K562 (cell line): ENCODE data around the gene SND1. TPM values are rescaled to one million over a fixed set of nuclear protein-coding genes. Genes with fewer than 3 reads are reported as not detected.

Experiments
- ATAC-seq: fragments of 200-7000 bp; cut with Tn5 transposase; 3 replicates; pipeline ENCODE4 v1.9.1; 2020; ENCODE audit warnings: moderate library complexity
- BruUV-seq: library from RNA; stranded (reverse); fragments of 400-500 nt; replicated peaks from 2 replicates; lab custom pipeline; 2021; lab: Mats Ljungman, UMichigan
- CTCF ChIA-PET: fragments of 300-600 bp; formaldehyde crosslinking; extraction: SDS; loops from one replicate; lab custom pipeline; 2021; ENCODE audit warnings: low intra/inter-chr PET ratio; lab: Yijun Ruan, JAX
- POLR2A ChIA-PET: fragments of 300-600, 350-650 bp; sonication (Branson Sonifier 250); formaldehyde crosslinking; extraction: SDS; loops from one replicate; lab custom pipeline; 2021; ENCODE audit warnings: antibody characterized with exemption, inconsistent platforms; lab: Yijun Ruan, JAX
- DNase-seq, 4 experiments: peaks; one replicate each; pipeline versions ENCODE4 v3.0.0 to v3.0.0-alpha.2; 2011 to 2018; ENCODE audit warnings: low spot score in 3 of 4, mixed read lengths in 3 of 4; ENCODE audit errors: extremely low read depth in 1 of 4
- FAIRE-seq: peaks from 2 replicates; lab custom pipeline; 2011; peaks lifted over from hg19 to GRCh38; lab: Jason Lieb, UNC
- H2AFZ ChIP-seq: 2 replicates; pipeline ENCODE4 v1.6.0; 2011; ENCODE audit warnings: low read depth, low read length, control low read depth, inconsistent platforms
- H3K27ac ChIP-seq: fragments of 200-600 bp; 3 replicates; pipeline ENCODE4 v1.8.0; 2011; ENCODE audit warnings: low read depth, mild to moderate bottlenecking, control low read depth, inconsistent platforms, low read length, moderate library complexity, mixed read lengths; ENCODE audit errors: extremely low read depth
- H3K27me3 ChIP-seq, 2 experiments: fragments of 300-600 bp in 1 of 2; 2 replicates in 1 of 2; 3 replicates in 1 of 2; pipeline versions ENCODE4 v1.6.0 to v1.8.0; 2011; ENCODE audit warnings: inconsistent platforms in 2 of 2, low read length in 2 of 2, mild to moderate bottlenecking in 1 of 2, mixed read lengths in 1 of 2, moderate library complexity in 1 of 2; ENCODE audit not compliant: control insufficient read depth in 2 of 2, insufficient read depth in 2 of 2
- H3K36me3 ChIP-seq: fragments of 300-600 bp; 3 replicates; pipeline ENCODE4 v1.8.0; 2011; ENCODE audit warnings: mild to moderate bottlenecking, low read length, inconsistent platforms; ENCODE audit not compliant: control insufficient read depth, insufficient read depth
- H3K4me1 ChIP-seq, 2 experiments: fragments of 200-600 bp in 1 of 2; replicated peaks in 1 of 2; 2 replicates in 1 of 2; 3 replicates in 1 of 2; pipeline versions ENCODE4 v1.5.1 to v1.8.0; 2011; ENCODE audit warnings: inconsistent platforms in 2 of 2, low read length in 2 of 2, mild to moderate bottlenecking in 1 of 2, mixed read lengths in 1 of 2, moderate library complexity in 1 of 2; ENCODE audit not compliant: control insufficient read depth in 2 of 2, insufficient read depth in 2 of 2
- H3K4me2 ChIP-seq: 2 replicates; pipeline ENCODE4 v1.6.1; 2011; ENCODE audit warnings: low read length, control low read depth, inconsistent platforms, mixed read lengths; ENCODE audit not compliant: insufficient read depth
- H3K4me3 ChIP-seq: fragments of 200-600 bp; sonication (generic), shearing (Covaris generic); 2 replicates; pipeline ENCODE4 v1.5.1; 2016; ENCODE audit warnings: control low read depth, inconsistent platforms
- H3K79me2 ChIP-seq: fragments of 200-600 bp; 3 replicates; pipeline ENCODE4 v1.8.0; 2011; ENCODE audit warnings: low read length, inconsistent platforms; ENCODE audit not compliant: control insufficient read depth, insufficient read depth
- H3K9ac ChIP-seq, 2 experiments: 2 replicates each; pipeline versions ENCODE4 v1.6.0 to v1.6.1; 2011; ENCODE audit warnings: low read depth in 2 of 2, low read length in 2 of 2, control low read depth in 1 of 2, inconsistent platforms in 1 of 2, mild to moderate bottlenecking in 1 of 2, mixed read lengths in 1 of 2; ENCODE audit not compliant: insufficient read depth in 1 of 2
- H3K9me1 ChIP-seq: one replicate; pipeline ENCODE4 v1.6.0; 2011; ENCODE audit warnings: inconsistent platforms, mild to moderate bottlenecking, low read length, moderate library complexity; ENCODE audit not compliant: control insufficient read depth, insufficient read depth
- H3K9me3 ChIP-seq: replicated peaks from 2 replicates; pipeline ENCODE4 v1.5.1; 2011; ENCODE audit warnings: low read depth, low read length, inconsistent platforms; ENCODE audit not compliant: control insufficient read depth, insufficient read depth
- H4K20me1 ChIP-seq: replicated peaks from 2 replicates; pipeline ENCODE4 v1.6.1; 2011; ENCODE audit warnings: low read length, inconsistent platforms, mixed read lengths; ENCODE audit not compliant: control insufficient read depth, insufficient read depth
- CBX2 ChIP-seq: fragments of 200-600 bp; sonication (generic); IDR thresholded peaks from one replicate; pipeline ENCODE4 v1.6.1; 2012; ENCODE audit warnings: mild to moderate bottlenecking, low read length, inconsistent platforms; ENCODE audit not compliant: insufficient read depth, poor library complexity, severe bottlenecking
- CEBPG ChIP-seq, 3 experiments: fragments of 200-800 bp in 1 of 3; sonication (Bioruptor generic) in 1 of 3; sonication (generic) in 1 of 3; formaldehyde crosslinking in 1 of 3; IDR thresholded peaks in 2 of 3; conservative IDR thresholded peaks in 1 of 3; 2 replicates each; pipeline versions ENCODE4 v1.6.1 to v1.8.0; 2016 to 2022; ENCODE audit warnings: missing compliant biosample characterization in 2 of 3, missing genetic modification characterization in 2 of 3, mild to moderate bottlenecking in 1 of 3, missing genetic modification reagents in 1 of 3
- CHAMP1 ChIP-seq: fragments of 450-650 bp; IDR thresholded peaks from 2 replicates; pipeline ENCODE4 v1.6.1; 2016; ENCODE audit warnings: mild to moderate bottlenecking
- KDM1A ChIP-seq, 2 experiments: fragments of 450-650 bp; IDR thresholded peaks; 2 replicates each; pipeline ENCODE4 v1.6.1; 2016; ENCODE audit warnings: mild to moderate bottlenecking in 2 of 2
- RBFOX2 ChIP-seq: fragments of 200-400 bp; formaldehyde crosslinking; IDR thresholded peaks from 2 replicates; pipeline ENCODE4 v1.6.1; 2017; ENCODE audit warnings: low read depth, mild to moderate bottlenecking, low read length, moderate library complexity
- SIRT6 ChIP-seq: IDR thresholded peaks from one replicate; pipeline ENCODE4 v1.6.1; 2012; ENCODE audit warnings: low read depth, mild to moderate bottlenecking, control low read depth, inconsistent platforms, low read length, moderate library complexity
- ZNF133 ChIP-seq: fragments of 250-450 bp; sonication (Bioruptor Pico); IDR thresholded peaks from 2 replicates; pipeline ENCODE4 v1.4.0; 2020; ENCODE audit warnings: mild to moderate bottlenecking
- ZNF280A ChIP-seq: fragments of 450-650 bp; IDR thresholded peaks from 2 replicates; pipeline ENCODE4 v1.6.1; 2018; ENCODE audit warnings: mild to moderate bottlenecking, low read depth; ENCODE audit not compliant: partially characterized antibody
- ZNF408 ChIP-seq: fragments of 250-450 bp; sonication (Bioruptor Pico); IDR thresholded peaks from 2 replicates; pipeline ENCODE4 v1.4.0; 2020; ENCODE audit warnings: low read depth, mild to moderate bottlenecking, moderate library complexity
- WGBS: fragments of 100-300 bp; shearing (Covaris generic); methylation state at CpG from one replicate; pipeline ENCODE4 v1.1.6; 2016; ENCODE audit warnings: low coverage, mixed read lengths; ENCODE audit not compliant: insufficient coverage; ENCODE audit errors: missing lambda C conversion rate; 5-methylcytosine and 5-hydroxymethylcytosine counted together
- in situ Hi-C: fragments of 300-500 bp; cut with MboI; formaldehyde crosslinking; loops from 4 replicates; pipeline ENCODE4 v1.15.0; 2018; ENCODE audit warnings: inconsistent platforms, mixed read lengths
- intact Hi-C: fragments of 100-400 bp; cut with micrococcal nuclease; formaldehyde crosslinking; loops from 2 replicates; pipeline ENCODE4 v1.14.2; 2022
- polyA plus RNA-seq, 8 experiments: library from polyadenylated mRNA; depleted of rRNA in 4 of 8; stranded (reverse) in 5 of 8; unstranded in 3 of 8; fragments of >200 nt; fragmentation: Nextera tagmentation in 2 of 8; fragmentation: Illumina TruSeq in 1 of 8; extraction: Ambion mirVana in 2 of 8; extraction: Trizol in 1 of 8; gene quantifications; 2 replicates each; pipeline versions ENCODE4 v1.2.1 to v1.2.3, GENCODE V29; 2011 to 2014; ENCODE audit warnings: inconsistent platforms in 1 of 8, missing spikeins in 1 of 8
- total RNA-seq, 7 experiments: library from RNA; depleted of rRNA in 6 of 7; stranded (reverse); fragments of >200 nt in 6 of 7; fragmentation: Illumina TruSeq in 2 of 7; extraction: Trizol in 2 of 7; gene quantifications; 2 replicates each; pipeline versions ENCODE4 v1.2.1 to v1.2.3, GENCODE V29; 2011 to 2021; ENCODE audit warnings: low replicate concordance in 1 of 7
- TF ChIP-seq, protein P1 (sequence below): fragments of 250-450 bp; sonication (Bioruptor Pico); IDR thresholded peaks from 2 replicates; pipeline ENCODE4 v1.5.1; 2021; ENCODE audit warnings: mild to moderate bottlenecking
- TF ChIP-seq, protein P2 (sequence below): fragments of 250-450 bp; sonication (Bioruptor Pico); IDR thresholded peaks from 2 replicates; pipeline ENCODE4 v1.4.0; 2020; ENCODE audit warnings: mild to moderate bottlenecking, moderate library complexity

SND1 gene
- total and polyA plus RNA-seq, 9 of the 15 experiments (the other 6 are each of a cell fraction or from before 2014, with no cell fraction given) = 46.5 to 307 (median 191) TPM

DNA sequence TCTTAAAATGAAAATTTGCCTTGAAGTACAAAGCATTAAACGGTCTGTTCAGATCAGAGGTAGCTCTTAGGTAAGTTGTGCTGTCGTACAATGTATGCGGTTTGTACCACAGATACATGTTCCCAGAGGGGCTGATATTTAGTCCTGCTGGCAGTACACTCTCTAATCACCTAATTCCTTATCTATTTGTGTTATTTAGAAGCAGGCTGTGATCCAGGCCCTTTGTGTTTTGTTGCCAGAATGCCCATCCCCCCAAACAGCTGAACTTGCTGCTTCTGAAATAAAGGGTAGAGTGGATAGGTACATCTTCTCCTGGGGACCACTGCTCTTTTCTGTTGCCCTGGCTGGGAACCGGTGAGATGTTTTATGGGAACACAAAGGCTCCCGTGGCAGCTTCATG lies 84.5 kb downstream of the SND1 start (continued):
- TF ChIP-seq ZNF408 (CRISPR knock-in tag) (no peak), KDM1A (IDR thresholded peaks at IDR 0.05) (no peak), ZNF280A (no peak), CBX2 (no peak)
- TF ChIP-seq, protein P1, sequence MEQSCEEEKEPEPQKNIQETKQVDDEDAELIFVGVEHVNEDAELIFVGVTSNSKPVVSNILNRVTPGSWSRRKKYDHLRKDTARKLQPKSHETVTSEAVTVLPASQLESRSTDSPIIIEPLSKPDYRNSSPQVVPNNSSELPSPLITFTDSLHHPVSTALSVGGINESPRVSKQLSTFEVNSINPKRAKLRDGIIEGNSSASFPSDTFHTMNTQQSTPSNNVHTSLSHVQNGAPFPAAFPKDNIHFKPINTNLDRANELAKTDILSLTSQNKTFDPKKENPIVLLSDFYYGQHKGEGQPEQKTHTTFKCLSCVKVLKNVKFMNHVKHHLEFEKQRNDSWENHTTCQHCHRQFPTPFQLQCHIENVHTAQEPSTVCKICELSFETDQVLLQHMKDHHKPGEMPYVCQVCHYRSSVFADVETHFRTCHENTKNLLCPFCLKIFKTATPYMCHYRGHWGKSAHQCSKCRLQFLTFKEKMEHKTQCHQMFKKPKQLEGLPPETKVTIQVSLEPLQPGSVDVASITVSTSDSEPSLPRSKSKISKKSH (CRISPR knock-in tag) = no peak

DNA sequence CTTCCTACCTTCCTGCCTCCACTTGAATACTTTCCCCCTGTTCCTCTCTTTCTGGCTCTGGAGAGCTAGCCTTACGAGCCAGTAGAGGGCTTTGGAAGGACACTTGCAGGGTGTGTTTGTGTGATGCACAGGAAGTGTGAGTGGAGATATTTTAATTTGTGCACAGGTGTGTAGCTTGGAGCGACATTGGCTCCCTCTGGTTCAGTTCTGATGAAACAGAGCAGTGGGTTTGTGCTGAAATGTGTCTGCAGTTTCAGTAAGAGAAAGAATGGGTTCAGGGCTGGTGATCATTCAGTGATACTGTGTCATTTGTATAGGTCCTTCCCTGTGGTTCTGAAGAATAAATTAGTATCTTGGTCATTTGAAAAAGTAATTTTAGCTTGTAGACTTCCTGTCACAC lies 86.9 kb downstream of the SND1 start:
- peaks cover 60% of the 10 kb centered on the region for H3K79me2 ChIP-seq
- H3K4me1 ChIP-seq = no peaks in the 10 kb centered on the region
- no peak overlapping the region for H3K4me2 ChIP-seq
- no peak overlapping the region for H3K27ac ChIP-seq
- H3K9ac ChIP-seq = no peak overlapping the region
- H3K27me3 ChIP-seq = no peaks in the 10 kb centered on the region
- no peak overlapping the region for H2AFZ ChIP-seq
- CTCF ChIA-PET = no interaction called here
- FAIRE-seq (no peak), ATAC-seq (peak; percentile 30; the same call in 2 of the 3 replicates), DNase-seq (no peak)
- H3K9me1 ChIP-seq = no peaks in the 10 kb centered on the region
- intact Hi-C loops (no loop called here), in situ Hi-C loops (no loop called here)
- H4K20me1 ChIP-seq = peaks cover 11% of the 10 kb centered on the region; the same call in 1 of the 2 replicates
- no TSS peak for BruUV-seq
- 92% methylated on average over 2 of the region's 2 CpGs for WGBS
- POLR2A ChIA-PET = interaction anchor here (2.3 kb wide), 1 partner anchor 12 kb away, joined by 5 read pairs; no protein-coding TSS in a partner anchor
- H3K9me3 ChIP-seq = no peaks in the 10 kb centered on the region
- H3K36me3 ChIP-seq = peaks cover 88% of the 10 kb centered on the region
- H3K4me3 ChIP-seq = no peak overlapping the region
- TF ChIP-seq, protein P2, sequence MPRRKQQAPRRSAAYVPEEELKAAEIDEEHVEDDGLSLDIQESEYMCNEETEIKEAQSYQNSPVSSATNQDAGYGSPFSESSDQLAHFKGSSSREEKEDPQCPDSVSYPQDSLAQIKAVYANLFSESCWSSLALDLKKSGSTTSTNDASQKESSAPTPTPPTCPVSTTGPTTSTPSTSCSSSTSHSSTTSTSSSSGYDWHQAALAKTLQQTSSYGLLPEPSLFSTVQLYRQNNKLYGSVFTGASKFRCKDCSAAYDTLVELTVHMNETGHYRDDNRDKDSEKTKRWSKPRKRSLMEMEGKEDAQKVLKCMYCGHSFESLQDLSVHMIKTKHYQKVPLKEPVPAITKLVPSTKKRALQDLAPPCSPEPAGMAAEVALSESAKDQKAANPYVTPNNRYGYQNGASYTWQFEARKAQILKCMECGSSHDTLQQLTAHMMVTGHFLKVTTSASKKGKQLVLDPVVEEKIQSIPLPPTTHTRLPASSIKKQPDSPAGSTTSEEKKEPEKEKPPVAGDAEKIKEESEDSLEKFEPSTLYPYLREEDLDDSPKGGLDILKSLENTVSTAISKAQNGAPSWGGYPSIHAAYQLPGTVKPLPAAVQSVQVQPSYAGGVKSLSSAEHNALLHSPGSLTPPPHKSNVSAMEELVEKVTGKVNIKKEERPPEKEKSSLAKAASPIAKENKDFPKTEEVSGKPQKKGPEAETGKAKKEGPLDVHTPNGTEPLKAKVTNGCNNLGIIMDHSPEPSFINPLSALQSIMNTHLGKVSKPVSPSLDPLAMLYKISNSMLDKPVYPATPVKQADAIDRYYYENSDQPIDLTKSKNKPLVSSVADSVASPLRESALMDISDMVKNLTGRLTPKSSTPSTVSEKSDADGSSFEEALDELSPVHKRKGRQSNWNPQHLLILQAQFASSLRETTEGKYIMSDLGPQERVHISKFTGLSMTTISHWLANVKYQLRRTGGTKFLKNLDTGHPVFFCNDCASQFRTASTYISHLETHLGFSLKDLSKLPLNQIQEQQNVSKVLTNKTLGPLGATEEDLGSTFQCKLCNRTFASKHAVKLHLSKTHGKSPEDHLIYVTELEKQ = no peak
- no peak for TF ChIP-seq SIRT6
- no peak for TF ChIP-seq RBFOX2
- TF ChIP-seq CHAMP1 = no peak
- TF ChIP-seq CEBPG (CRISPR knock-in tag; IDR thresholded peaks at IDR 0.05) = no peak
- TF ChIP-seq CEBPG (tag; conservative IDR thresholded peaks at IDR 0.05 in 1 of 2, IDR thresholded peaks at IDR 0.05 in 1 of 2) = no peak
- TF ChIP-seq ZNF133 = no peak
